ENCODE measurements around the gene TEAD1. TPM values are rescaled to one million over a fixed set of nuclear protein-coding genes. Genes with fewer than 3 reads are reported as not detected.

TEAD1 gene
- total and polyA plus RNA-seq, 9 of the 15 experiments (the other 6 are each of a cell fraction or from before 2014, with no cell fraction given): 1.7 to 17.7 (median 10.8) TPM

DNA sequence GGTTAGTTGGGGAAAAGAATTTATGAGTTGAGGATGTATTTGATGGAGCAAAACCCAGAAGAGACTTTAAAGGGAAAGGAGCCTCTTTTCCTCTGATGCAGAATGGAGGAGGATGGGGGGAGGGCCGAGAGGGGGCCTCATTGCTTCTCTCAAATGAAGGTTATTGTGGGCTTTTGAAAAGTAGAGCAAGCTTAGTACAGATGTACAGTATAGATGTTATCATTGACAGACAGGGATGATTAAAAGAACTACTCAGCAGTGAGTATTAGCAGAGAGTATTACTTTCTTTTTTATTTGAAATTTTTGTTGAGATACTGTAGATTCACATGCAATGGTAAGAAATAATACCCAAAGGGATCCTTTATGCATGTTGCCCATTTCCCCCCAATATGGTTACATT is 98.1 kb downstream of the TEAD1 start:
- CTCF ChIA-PET (ENCODE audit: low intra/inter-chr PET ratio): no interaction called here
- H3K9me3 ChIP-seq (replicated peaks; ENCODE audit: control insufficient read depth, insufficient read depth, low read depth, low read length): no peaks in the 10 kb centered on the region
- H3K27ac ChIP-seq (ENCODE audit: extremely low read depth, low read depth, low read length): no peak overlapping the region
- H3K79me2 ChIP-seq (ENCODE audit: control insufficient read depth, insufficient read depth, low read length): peaks cover 5% of the 10 kb centered on the region; the same call in 1 of the 3 replicates
- no peak for FAIRE-seq
- no peak overlapping the region for H3K4me2 ChIP-seq (ENCODE audit: insufficient read depth, low read length)
- no peaks in the 10 kb centered on the region for H4K20me1 ChIP-seq (replicated peaks; ENCODE audit: control insufficient read depth, insufficient read depth, low read length)
- BruUV-seq (replicated peaks): no TSS peak
- H2AFZ ChIP-seq (ENCODE audit: low read depth, low read length): no peak overlapping the region
- in situ Hi-C loops (cut with MboI) (no loop called here), intact Hi-C loops (cut with micrococcal nuclease) (no loop called here)
- no peaks in the 10 kb centered on the region for H3K27me3 ChIP-seq (ENCODE audit: control insufficient read depth in 2 of 2, insufficient read depth in 2 of 2, low read length in 2 of 2)
- no peak overlapping the region for H3K4me3 ChIP-seq
- 47% methylated on average over 1 of the region's 1 CpG for WGBS (ENCODE audit: insufficient coverage, low coverage, missing lambda C conversion rate)
- no peaks in the 10 kb centered on the region for H3K36me3 ChIP-seq (ENCODE audit: control insufficient read depth, insufficient read depth, low read length)
- POLR2A ChIA-PET: interaction anchor here (0.7 kb wide), 1 partner anchor 91 kb away, joined by 3 read pairs; no protein-coding TSS in a partner anchor
- peaks cover 0 to 17% of the 10 kb centered on the region in 2 experiments; a peak in 3 of 5 replicates for H3K4me1 ChIP-seq (replicated peaks in 1 of 2; ENCODE audit: control insufficient read depth in 2 of 2, insufficient read depth in 2 of 2, low read length in 2 of 2)
- DNase-seq (ENCODE audit: extremely low read depth in 1 of 4, low spot score in 3 of 4): no peak
- no peak for TF ChIP-seq ZNF644 (tag; IDR thresholded peaks at IDR 0.05; ENCODE audit: low read depth)
- TF ChIP-seq, protein P1, sequence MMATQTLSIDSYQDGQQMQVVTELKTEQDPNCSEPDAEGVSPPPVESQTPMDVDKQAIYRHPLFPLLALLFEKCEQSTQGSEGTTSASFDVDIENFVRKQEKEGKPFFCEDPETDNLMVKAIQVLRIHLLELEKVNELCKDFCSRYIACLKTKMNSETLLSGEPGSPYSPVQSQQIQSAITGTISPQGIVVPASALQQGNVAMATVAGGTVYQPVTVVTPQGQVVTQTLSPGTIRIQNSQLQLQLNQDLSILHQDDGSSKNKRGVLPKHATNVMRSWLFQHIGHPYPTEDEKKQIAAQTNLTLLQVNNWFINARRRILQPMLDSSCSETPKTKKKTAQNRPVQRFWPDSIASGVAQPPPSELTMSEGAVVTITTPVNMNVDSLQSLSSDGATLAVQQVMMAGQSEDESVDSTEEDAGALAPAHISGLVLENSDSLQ (IDR thresholded peaks at IDR 0.05): peak; percentile 53
- no peaks in the 10 kb centered on the region for H3K9me1 ChIP-seq (ENCODE audit: control insufficient read depth, insufficient read depth, low read length)
- ATAC-seq: no peak
- no peak overlapping the region for H3K9ac ChIP-seq (ENCODE audit: insufficient read depth in 1 of 2, low read depth in 2 of 2, low read length in 2 of 2)

DNA sequence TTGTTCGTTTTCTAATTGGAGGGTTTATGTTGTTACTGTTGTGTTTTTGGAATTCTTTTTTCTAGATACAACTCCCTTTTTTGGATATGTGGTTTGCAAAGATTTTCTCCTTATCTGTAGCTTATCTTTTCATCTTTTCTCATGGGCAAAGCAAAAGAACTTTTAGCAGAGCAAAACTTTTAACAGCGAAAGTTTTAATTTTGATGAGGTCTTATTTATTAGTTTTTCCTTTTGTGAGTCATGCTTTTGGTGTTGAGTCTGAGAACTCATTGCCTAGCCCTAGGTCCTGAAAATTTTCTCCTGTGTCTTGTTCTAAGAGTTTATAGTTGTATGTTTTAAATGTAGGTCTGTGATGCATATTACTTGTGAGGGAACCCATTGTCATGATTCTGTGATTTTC is 99.4 kb downstream of the TEAD1 start:
- H3K27ac ChIP-seq (ENCODE audit: extremely low read depth, low read depth, low read length): no peak overlapping the region
- DNase-seq (ENCODE audit: extremely low read depth in 1 of 4, low spot score in 3 of 4): no peak
- H3K9ac ChIP-seq (ENCODE audit: insufficient read depth in 1 of 2, low read depth in 2 of 2, low read length in 2 of 2): no peak overlapping the region
- H3K9me1 ChIP-seq (ENCODE audit: control insufficient read depth, insufficient read depth, low read length): no peaks in the 10 kb centered on the region
- no peaks in the 10 kb centered on the region for H3K27me3 ChIP-seq (ENCODE audit: control insufficient read depth in 2 of 2, insufficient read depth in 2 of 2, low read length in 2 of 2)
- FAIRE-seq: no peak
- ATAC-seq: no peak
- H2AFZ ChIP-seq (ENCODE audit: low read depth, low read length): no peak overlapping the region
- H3K9me3 ChIP-seq (replicated peaks; ENCODE audit: control insufficient read depth, insufficient read depth, low read depth, low read length): no peaks in the 10 kb centered on the region
- in situ Hi-C loops (cut with MboI) (no loop called here), intact Hi-C loops (cut with micrococcal nuclease) (no loop called here)
- no peak overlapping the region for H3K4me2 ChIP-seq (ENCODE audit: insufficient read depth, low read length)
- H3K79me2 ChIP-seq (ENCODE audit: control insufficient read depth, insufficient read depth, low read length): peaks cover 5% of the 10 kb centered on the region; the same call in 1 of the 3 replicates
- ChIA-PET CTCF (ENCODE audit: low intra/inter-chr PET ratio) (no interaction called here), POLR2A (no interaction called here)
- H4K20me1 ChIP-seq (replicated peaks; ENCODE audit: control insufficient read depth, insufficient read depth, low read length): no peaks in the 10 kb centered on the region
- H3K4me3 ChIP-seq: no peak overlapping the region
- no peaks in the 10 kb centered on the region for H3K36me3 ChIP-seq (ENCODE audit: control insufficient read depth, insufficient read depth, low read length)
- peaks cover 0 to 15% of the 10 kb centered on the region in 2 experiments; a peak in 3 of 5 replicates for H3K4me1 ChIP-seq (replicated peaks in 1 of 2; ENCODE audit: control insufficient read depth in 2 of 2, insufficient read depth in 2 of 2, low read length in 2 of 2)
- TF ChIP-seq TCFL5 (CRISPR knock-in tag; conservative IDR thresholded peaks at IDR 0.05) (no peak), GABPA (tag; conservative IDR thresholded peaks at IDR 0.05; ENCODE audit: low read depth) (no peak), SMARCB1 (IDR thresholded peaks at IDR 0.05; ENCODE audit: insufficient read length, low read depth) (no peak), CSDE1 (IDR thresholded peaks at IDR 0.05) (no peak), ZNF143 (CRISPR knock-in tag; IDR thresholded peaks at IDR 0.05) (no peak), PHB2 (IDR thresholded peaks at IDR 0.05; ENCODE audit: low read depth) (no peak), BRCA1 (IDR thresholded peaks at IDR 0.05) (no peak), BRCA1 (CRISPR knock-in tag; IDR thresholded peaks at IDR 0.05) (no peak), ZNF217 (CRISPR knock-in tag; IDR thresholded peaks at IDR 0.05) (no peak), SNIP1 (IDR thresholded peaks at IDR 0.05; ENCODE audit: low read depth) (no peak), ZNF79 (CRISPR knock-in tag; IDR thresholded peaks at IDR 0.05; ENCODE audit: low read depth) (no peak), ZNF780A (CRISPR knock-in tag; IDR thresholded peaks at IDR 0.05) (no peak)
- TF ChIP-seq, protein P2, sequence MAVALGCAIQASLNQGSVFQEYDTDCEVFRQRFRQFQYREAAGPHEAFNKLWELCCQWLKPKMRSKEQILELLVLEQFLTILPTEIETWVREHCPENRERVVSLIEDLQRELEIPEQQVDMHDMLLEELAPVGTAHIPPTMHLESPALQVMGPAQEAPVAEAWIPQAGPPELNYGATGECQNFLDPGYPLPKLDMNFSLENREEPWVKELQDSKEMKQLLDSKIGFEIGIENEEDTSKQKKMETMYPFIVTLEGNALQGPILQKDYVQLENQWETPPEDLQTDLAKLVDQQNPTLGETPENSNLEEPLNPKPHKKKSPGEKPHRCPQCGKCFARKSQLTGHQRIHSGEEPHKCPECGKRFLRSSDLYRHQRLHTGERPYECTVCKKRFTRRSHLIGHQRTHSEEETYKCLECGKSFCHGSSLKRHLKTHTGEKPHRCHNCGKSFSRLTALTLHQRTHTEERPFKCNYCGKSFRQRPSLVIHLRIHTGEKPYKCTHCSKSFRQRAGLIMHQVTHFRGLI (CRISPR knock-in tag; IDR thresholded peaks at IDR 0.05): no peak
- no TSS peak for BruUV-seq (replicated peaks)
- 40% methylated on average over 2 of the region's 2 CpGs for WGBS (ENCODE audit: insufficient coverage, low coverage, missing lambda C conversion rate)
